SU-DHL-6 (cell line): Measurements from ENCODE around the gene FRAS1.

Source experiments
- H2AFZ ChIP-seq: fragments of 200-600 bp; sonication (generic); 2 replicates; pipeline ENCODE4 v1.6.1; 2014; ENCODE audit warnings: low read depth, mild to moderate bottlenecking, moderate library complexity, mixed read lengths, antibody characterized with exemption, low read length; ENCODE audit not compliant: severe bottlenecking
- H3F3A ChIP-seq: fragments of 200-600 bp; shearing (Covaris generic); 2 replicates; pipeline ENCODE4 v1.6.0; 2016; ENCODE audit warnings: antibody characterized with exemption, mild to moderate bottlenecking; ENCODE audit not compliant: insufficient read depth
- H3K27ac ChIP-seq: fragments of 200-600 bp; sonication (generic); 2 replicates; pipeline ENCODE4 v1.5.1; 2016; ENCODE audit warnings: low read depth, mild to moderate bottlenecking, low read length, moderate library complexity, mixed read lengths
- H3K27me3 ChIP-seq: fragments of 200-600 bp; sonication (generic), shearing (Covaris generic); 2 replicates; pipeline ENCODE4 v1.6.0; 2014; ENCODE audit warnings: mild to moderate bottlenecking, low read length
- H3K36me3 ChIP-seq: fragments of 200-600 bp; sonication (generic); 2 replicates; pipeline ENCODE4 v1.6.1; 2014; ENCODE audit warnings: mild to moderate bottlenecking, low read length, mixed read lengths
- H3K4me2 ChIP-seq: fragments of 300-600, 200-600 bp; shearing (Covaris generic), sonication (generic); 2 replicates; pipeline ENCODE4 v1.6.0; 2014; ENCODE audit warnings: low read length, low read depth, mild to moderate bottlenecking; ENCODE audit not compliant: poor library complexity, severe bottlenecking
- H3K4me3 ChIP-seq: fragments of 200-600 bp; sonication (generic); 2 replicates; pipeline ENCODE4 v1.5.1; 2014; ENCODE audit warnings: antibody characterized with exemption, low read length, mild to moderate bottlenecking, mixed read lengths; ENCODE audit not compliant: insufficient read depth, poor library complexity, severe bottlenecking
- H3K79me2 ChIP-seq: fragments of 200-600 bp; sonication (generic); 2 replicates; pipeline ENCODE4 v1.6.1; 2014; ENCODE audit warnings: mild to moderate bottlenecking, low read length, moderate library complexity; ENCODE audit not compliant: insufficient read depth
- H3K9ac ChIP-seq: fragments of 200-600 bp; sonication (generic); 2 replicates; pipeline ENCODE4 v1.7.0; 2014; ENCODE audit warnings: mild to moderate bottlenecking, low read length
- H3K9me2 ChIP-seq: fragments of 200-600 bp; sonication (generic); replicated peaks from 2 replicates; pipeline ENCODE4 v1.6.1; 2014; ENCODE audit warnings: low read length; ENCODE audit not compliant: insufficient read depth
- H3K9me3 ChIP-seq: fragments of 200-600 bp; sonication (generic); 2 replicates; pipeline ENCODE4 v1.6.1; 2014; ENCODE audit warnings: low read length, mixed read lengths; ENCODE audit not compliant: insufficient read depth
- H4K20me1 ChIP-seq: fragments of 200-600 bp; sonication (generic); 2 replicates; pipeline ENCODE4 v1.6.1; 2014; ENCODE audit warnings: low read depth, mild to moderate bottlenecking, antibody characterized with exemption, low read length, moderate library complexity, mixed read lengths
- CTCF ChIP-seq: fragments of 200-600 bp; sonication (generic); IDR thresholded peaks from one replicate; pipeline ENCODE4 v1.5.1; 2017; ENCODE audit warnings: antibody characterized with exemption, mild to moderate bottlenecking, low read length, moderate library complexity; ENCODE audit not compliant: insufficient read depth, poor library complexity, severe bottlenecking
- EZH2phosphoT487 ChIP-seq: fragments of 200-600 bp; sonication (generic), shearing (Covaris generic); conservative IDR thresholded peaks from 2 replicates; pipeline ENCODE4 v1.6.1; 2018; ENCODE audit warnings: mild to moderate bottlenecking, antibody characterized with exemption, low read length, moderate library complexity, mixed read lengths

The FRAS1 gene

GRCh38 chr4:78418406-78418805, 361.3 kb downstream of the FRAS1 start:
- Histone ChIP-seq H3K4me3 (no peak overlapping the region), H3K9me3 (no peaks in the 10 kb centered on the region), H3K4me2 (no peak overlapping the region), H3K36me3 (no peaks in the 10 kb centered on the region), H4K20me1 (no peaks in the 10 kb centered on the region), H3K9me2 (no peaks in the 10 kb centered on the region), H3K27me3 (no peaks in the 10 kb centered on the region), H3K79me2 (no peaks in the 10 kb centered on the region), H3K9ac (no peak overlapping the region), H3F3A (no peaks in the 10 kb centered on the region), H2AFZ (no peak overlapping the region), H3K27ac (no peak overlapping the region)
- TF ChIP-seq CTCF (no peak), EZH2phosphoT487 (no peak)

- Histone ChIP-seq H4K20me1 (no peaks in the 10 kb centered on the region), H3K4me2 (no peak overlapping the region), H3K4me3 (no peak overlapping the region), H3F3A (no peaks in the 10 kb centered on the region), H3K79me2 (no peaks in the 10 kb centered on the region), H3K9me2 (no peaks in the 10 kb centered on the region), H3K9ac (no peak overlapping the region), H3K36me3 (no peaks in the 10 kb centered on the region), H2AFZ (no peak overlapping the region), H3K27me3 (no peaks in the 10 kb centered on the region), H3K27ac (no peak overlapping the region), H3K9me3 (no peaks in the 10 kb centered on the region)
- no peak for TF ChIP-seq CTCF
- TF ChIP-seq EZH2phosphoT487, result no peak
Observed at GRCh38 chr4:78423790-78424189, 366.7 kb downstream of the FRAS1 start.

- Histone ChIP-seq H2AFZ (no peak overlapping the region), H3K9ac (no peak overlapping the region), H3K27me3 (no peaks in the 10 kb centered on the region), H4K20me1 (no peaks in the 10 kb centered on the region), H3K36me3 (no peaks in the 10 kb centered on the region), H3K27ac (no peak overlapping the region), H3K4me2 (no peak overlapping the region), H3K79me2 (no peaks in the 10 kb centered on the region), H3K4me3 (no peak overlapping the region), H3K9me3 (no peaks in the 10 kb centered on the region), H3F3A (no peaks in the 10 kb centered on the region), H3K9me2 (no peaks in the 10 kb centered on the region)
- no peak for TF ChIP-seq CTCF
- no peak for TF ChIP-seq EZH2phosphoT487
Observed at GRCh38 chr4:78424461-78424860, 367.3 kb downstream of the FRAS1 start.
